ENCODE results near the gene RFX4. TPM values are rescaled to one million over a fixed set of nuclear protein-coding genes. Genes with fewer than 3 reads are reported as not detected.

The RFX4 gene
- total RNA-seq, 3 donors from 2014 or later = not detected

DNA sequence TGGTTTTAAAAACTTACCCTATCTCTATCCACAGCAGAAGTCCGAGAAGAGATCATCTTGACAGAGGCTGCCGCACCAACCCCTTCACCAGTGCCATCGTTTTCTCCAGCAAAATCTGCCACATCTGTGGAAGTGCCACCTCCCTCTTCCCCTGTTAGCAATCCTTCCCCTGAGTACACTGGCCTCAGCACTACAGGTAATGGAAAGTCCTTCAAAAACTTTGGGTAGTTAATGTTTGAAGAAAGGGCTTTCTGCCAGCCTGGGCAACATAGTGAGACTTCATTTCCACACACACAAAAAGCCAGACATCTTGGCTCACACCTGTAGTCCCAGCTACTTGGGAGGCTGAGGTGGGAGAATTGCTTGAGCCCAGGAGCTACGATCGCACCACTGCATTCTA lies 150.1 kb downstream of the RFX4 start:
- ATAC-seq = no peak
- Mint-ChIP-seq H3K36me3 (ENCODE audit: insufficient read depth) (no peaks in the 10 kb centered on the region), H3K27me3 (ENCODE audit: low read depth) (no peaks in the 10 kb centered on the region), H3K9me3 (no peaks in the 10 kb centered on the region), H3K4me1 (ENCODE audit: low read depth) (peaks cover 2% of the 10 kb centered on the region), H3K4me3 (no peak overlapping the region)
- DNase-seq = no peak

DNA sequence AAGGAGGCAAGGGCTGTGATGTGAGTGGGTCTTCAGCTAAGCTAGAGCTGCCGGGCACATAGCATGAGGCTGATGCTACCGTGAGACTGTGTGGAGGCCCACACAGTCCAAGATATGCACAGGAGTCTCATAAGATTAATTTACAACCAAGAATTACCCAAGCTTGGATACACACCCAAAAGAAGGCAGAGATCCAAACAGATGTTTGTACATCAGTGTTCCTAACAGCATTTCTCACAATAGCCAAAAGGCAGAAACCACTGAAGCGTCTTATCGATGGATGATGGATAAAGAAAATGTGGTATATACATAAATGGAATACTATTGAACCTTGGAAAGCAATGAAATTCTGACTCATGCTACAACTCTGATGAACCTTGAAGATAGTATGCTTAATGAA lies 150.9 kb downstream of the RFX4 start:
- no peaks in the 10 kb centered on the region for H3K36me3 Mint-ChIP-seq (ENCODE audit: insufficient read depth)
- H3K9me3 Mint-ChIP-seq = no peaks in the 10 kb centered on the region
- peaks cover 2% of the 10 kb centered on the region for H3K4me1 Mint-ChIP-seq (ENCODE audit: low read depth)
- H3K27me3 Mint-ChIP-seq (ENCODE audit: low read depth) = no peaks in the 10 kb centered on the region
- DNase-seq = no peak
- no peak for ATAC-seq
- H3K4me3 Mint-ChIP-seq = no peak overlapping the region

DNA sequence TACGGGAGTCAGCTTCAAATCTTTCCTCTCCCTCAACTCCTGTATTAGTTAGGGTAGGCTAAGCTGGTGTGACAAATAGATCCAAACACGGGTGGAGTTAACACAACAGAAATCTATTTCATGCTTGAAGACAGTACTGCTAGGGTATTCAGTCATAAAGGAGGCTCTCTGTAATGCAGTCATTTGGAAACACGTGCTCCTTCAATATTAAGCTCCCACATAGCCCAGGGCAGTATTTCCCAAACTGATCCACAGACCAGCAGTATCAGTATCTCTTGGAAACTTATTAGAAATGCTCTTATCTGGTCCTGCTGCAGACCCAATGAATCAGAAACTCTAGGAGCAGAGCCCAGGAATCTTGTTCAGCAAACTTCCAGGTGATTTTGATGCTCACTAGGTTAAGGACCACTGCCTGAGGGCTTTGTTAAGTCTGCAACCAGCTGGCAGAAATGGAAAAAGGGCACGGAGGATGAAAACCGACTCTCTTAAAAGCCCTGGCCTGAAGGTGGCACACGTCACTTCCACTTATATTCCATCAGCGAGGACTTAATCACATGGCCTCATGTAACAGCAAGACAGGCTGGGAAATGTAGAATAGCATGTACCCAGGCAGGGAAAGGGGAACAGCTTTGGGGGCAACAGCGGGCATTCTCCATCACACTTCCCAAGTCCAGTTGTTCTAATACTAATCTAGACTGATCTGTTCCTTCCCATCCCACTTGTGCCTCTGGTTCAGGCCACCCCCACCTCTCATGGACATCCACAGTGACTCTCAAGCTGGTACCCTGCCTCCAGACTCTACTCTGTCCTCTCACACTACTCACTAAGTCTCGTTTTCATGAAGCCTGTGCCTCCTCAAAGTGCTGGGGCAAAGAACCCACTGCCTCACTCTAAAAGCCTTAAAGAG lies 153.5 kb downstream of the RFX4 start:
- DNase-seq (no peak), ATAC-seq (no peak)
- no peaks in the 10 kb centered on the region for H3K9me3 Mint-ChIP-seq
- H3K36me3 Mint-ChIP-seq (ENCODE audit: insufficient read depth) = no peaks in the 10 kb centered on the region
- no peaks in the 10 kb centered on the region for H3K27me3 Mint-ChIP-seq (ENCODE audit: low read depth)
- no peak overlapping the region for H3K4me3 Mint-ChIP-seq
- H3K4me1 Mint-ChIP-seq (ENCODE audit: low read depth) = peaks cover 2% of the 10 kb centered on the region

DNA sequence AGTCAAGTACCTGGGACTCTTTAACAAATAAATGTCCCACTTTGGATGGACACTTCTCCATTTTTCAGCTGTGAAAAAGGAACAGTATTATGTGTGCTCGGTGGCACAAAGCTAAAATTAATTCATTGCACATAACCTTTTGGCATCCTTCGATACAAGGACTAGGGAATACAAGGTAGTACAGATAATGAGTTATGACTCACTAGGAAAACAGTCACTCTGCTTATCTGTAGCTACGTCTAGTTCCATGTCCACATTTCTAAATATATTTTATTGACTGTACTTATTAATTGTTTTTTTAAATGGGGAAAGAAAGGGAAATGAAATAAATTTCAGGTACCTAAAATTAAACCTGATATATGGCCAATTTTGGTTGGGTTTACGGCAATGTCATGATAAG lies 156.5 kb downstream of the RFX4 start:
- peaks cover 2% of the 10 kb centered on the region for H3K4me1 Mint-ChIP-seq (ENCODE audit: low read depth)
- ATAC-seq = no peak
- no peaks in the 10 kb centered on the region for H3K27me3 Mint-ChIP-seq (ENCODE audit: low read depth)
- DNase-seq = no peak
- no peak overlapping the region for H3K4me3 Mint-ChIP-seq
- no peaks in the 10 kb centered on the region for H3K9me3 Mint-ChIP-seq
- H3K36me3 Mint-ChIP-seq (ENCODE audit: insufficient read depth) = no peaks in the 10 kb centered on the region

DNA sequence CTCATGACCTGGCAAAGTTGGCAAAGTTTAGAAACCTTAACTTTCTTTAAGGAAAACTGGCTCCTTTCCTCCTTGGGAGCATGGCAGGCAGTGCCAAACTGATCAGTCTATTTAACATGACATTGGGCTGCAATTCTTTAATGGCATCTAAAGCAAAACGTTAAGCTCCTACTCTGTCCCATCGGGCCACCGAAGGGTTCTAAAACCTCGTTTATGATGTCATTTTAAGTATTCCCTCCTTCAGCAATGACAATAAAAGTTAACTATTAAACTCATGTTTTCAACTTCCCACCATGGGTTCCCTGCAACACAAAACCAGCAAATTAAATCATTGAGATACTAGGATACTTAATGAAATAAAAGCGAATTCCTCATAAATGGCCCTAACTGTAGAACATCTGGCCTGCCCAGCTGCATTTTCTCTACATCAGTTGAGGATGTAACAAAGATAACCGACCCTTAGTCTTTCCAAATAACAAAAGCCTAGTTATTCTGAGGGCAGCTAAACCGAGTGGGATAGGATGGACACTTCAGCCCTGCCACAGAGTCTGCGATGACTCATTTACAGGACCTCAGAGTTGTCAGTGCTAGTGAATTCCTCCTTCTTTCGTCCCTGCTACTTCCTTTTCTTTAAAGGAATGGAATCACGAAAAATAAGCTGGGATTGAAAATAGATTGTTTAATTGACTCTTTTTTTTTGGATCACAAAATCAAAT lies 157.2 kb downstream of the RFX4 start:
- Mint-ChIP-seq H3K4me3 (no peak overlapping the region), H3K36me3 (ENCODE audit: insufficient read depth) (no peaks in the 10 kb centered on the region), H3K4me1 (ENCODE audit: low read depth) (peaks cover 4% of the 10 kb centered on the region), H3K27me3 (ENCODE audit: low read depth) (no peaks in the 10 kb centered on the region), H3K9me3 (no peaks in the 10 kb centered on the region)
- DNase-seq = no peak
- ATAC-seq = no peak

- Mint-ChIP-seq H3K4me1 (ENCODE audit: low read depth) (peaks cover 4% of the 10 kb centered on the region), H3K4me3 (no peak overlapping the region), H3K36me3 (ENCODE audit: insufficient read depth) (no peaks in the 10 kb centered on the region), H3K27me3 (ENCODE audit: low read depth) (no peaks in the 10 kb centered on the region), H3K9me3 (no peaks in the 10 kb centered on the region)
- DNase-seq = no peak
- no peak for ATAC-seq
Observed at GRCh38 chr12:106740818-106741217, 158.0 kb downstream of the RFX4 start.

DNA sequence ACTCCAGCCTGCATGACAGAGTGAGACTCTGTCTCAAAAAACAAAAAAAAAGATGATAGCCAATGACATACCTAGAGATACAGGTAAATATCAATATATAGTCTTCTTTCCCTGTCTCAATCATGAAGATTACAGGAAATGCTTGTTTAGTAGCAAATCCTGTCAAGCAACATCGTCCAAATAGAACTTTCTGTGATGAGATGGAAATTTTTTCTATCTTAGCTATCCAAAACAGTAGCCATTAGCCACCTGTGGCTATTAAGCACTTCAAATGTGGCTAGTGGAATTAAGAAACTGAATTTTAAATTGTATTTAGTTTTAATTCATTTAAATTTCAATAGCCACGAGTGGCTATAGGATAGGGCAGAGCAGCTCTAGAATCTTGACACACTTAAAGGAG lies 158.4 kb downstream of the RFX4 start:
- ATAC-seq = no peak

DNA sequence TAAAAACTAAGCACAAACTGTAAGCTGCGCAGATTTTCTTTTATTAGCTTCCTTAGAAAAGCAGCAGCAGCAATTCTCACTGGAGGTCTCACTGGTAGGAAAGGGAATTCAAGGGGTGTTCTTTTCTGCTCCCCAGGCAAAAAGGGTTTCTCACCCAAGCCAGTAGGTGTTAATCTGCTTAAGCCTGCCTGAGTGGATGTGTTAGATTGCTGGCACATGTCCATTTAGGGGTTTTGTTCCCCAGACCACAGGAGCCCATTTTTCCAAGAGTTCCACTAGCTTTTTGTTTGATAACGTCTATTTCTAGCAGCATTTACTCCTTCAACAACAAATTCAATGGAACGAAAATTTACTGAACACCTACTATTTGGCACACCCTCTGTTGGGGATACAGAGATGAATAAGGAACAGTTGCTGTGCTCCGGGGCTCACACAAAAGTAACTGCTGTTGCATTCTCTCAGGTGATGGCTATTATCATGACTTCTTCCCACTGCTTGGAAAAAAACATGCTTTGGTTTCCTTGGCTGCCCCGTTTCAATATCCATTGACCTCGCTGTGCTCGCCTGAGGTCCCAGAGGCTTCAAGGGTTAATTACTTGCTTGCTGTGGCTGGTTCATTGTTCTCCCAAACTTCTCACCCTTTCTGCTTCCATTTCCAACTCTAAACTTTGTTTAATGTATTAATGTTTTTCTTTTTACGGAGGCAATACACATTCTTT lies 160.6 kb downstream of the RFX4 start:
- no peaks in the 10 kb centered on the region for H3K9me3 Mint-ChIP-seq
- ATAC-seq = no peak

More for the DNA sequence above, 158.4 kb downstream of the RFX4 start:
- no peaks in the 10 kb centered on the region for H3K36me3 Mint-ChIP-seq (ENCODE audit: insufficient read depth)
- H3K9me3 Mint-ChIP-seq = no peaks in the 10 kb centered on the region
- no peaks in the 10 kb centered on the region for H3K27me3 Mint-ChIP-seq (ENCODE audit: low read depth)
- no peak for DNase-seq
- no peak overlapping the region for H3K4me3 Mint-ChIP-seq
- peaks cover 4% of the 10 kb centered on the region for H3K4me1 Mint-ChIP-seq (ENCODE audit: low read depth)

GRCh38 chr12:106744600-106744999 lies 161.8 kb downstream of the RFX4 start:
- ATAC-seq (no peak), DNase-seq (no peak)
- H3K9me3 Mint-ChIP-seq = no peaks in the 10 kb centered on the region
- no peak overlapping the region for H3K4me3 Mint-ChIP-seq
- H3K4me1 Mint-ChIP-seq (ENCODE audit: low read depth) = peaks cover 26% of the 10 kb centered on the region
- no peaks in the 10 kb centered on the region for H3K36me3 Mint-ChIP-seq (ENCODE audit: insufficient read depth)
- H3K27me3 Mint-ChIP-seq (ENCODE audit: low read depth) = no peaks in the 10 kb centered on the region

More for the DNA sequence above, 160.6 kb downstream of the RFX4 start:
- H3K36me3 Mint-ChIP-seq (ENCODE audit: insufficient read depth) = no peaks in the 10 kb centered on the region
- H3K27me3 Mint-ChIP-seq (ENCODE audit: low read depth) = no peaks in the 10 kb centered on the region
- H3K4me1 Mint-ChIP-seq (ENCODE audit: low read depth) = peaks cover 18% of the 10 kb centered on the region
- DNase-seq = no peak
- H3K4me3 Mint-ChIP-seq = no peak overlapping the region

DNA sequence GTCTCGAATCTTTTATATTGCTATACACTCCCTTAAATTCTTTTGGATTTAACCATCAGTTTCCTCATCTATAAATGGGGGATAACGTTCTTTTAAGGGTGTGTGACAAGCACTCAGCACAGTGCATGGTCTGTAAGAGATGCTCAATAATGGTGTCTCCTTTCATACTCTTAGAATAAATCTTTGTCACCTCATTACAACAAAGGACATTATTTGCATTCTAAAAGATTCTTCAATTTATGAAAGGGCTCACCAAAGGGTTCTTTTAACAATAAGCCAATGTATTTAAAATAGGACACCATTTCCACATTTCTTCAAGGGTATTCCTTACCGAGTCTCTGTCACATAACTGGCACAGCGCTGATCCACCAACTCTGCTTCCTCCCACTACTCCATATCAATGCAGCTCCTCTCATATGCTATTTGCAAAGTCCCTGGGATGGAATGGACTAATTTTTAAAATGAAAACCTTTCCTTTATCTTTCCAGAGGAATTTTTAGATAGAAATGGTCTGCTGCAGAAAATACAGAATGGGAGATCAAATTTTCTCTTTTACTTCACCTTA lies 162.5 kb downstream of the RFX4 start:
- peaks cover 28% of the 10 kb centered on the region for H3K4me1 Mint-ChIP-seq (ENCODE audit: low read depth)
- no peaks in the 10 kb centered on the region for H3K9me3 Mint-ChIP-seq
- no peaks in the 10 kb centered on the region for H3K36me3 Mint-ChIP-seq (ENCODE audit: insufficient read depth)
- H3K4me3 Mint-ChIP-seq = no peak overlapping the region
- ATAC-seq = no peak
- no peaks in the 10 kb centered on the region for H3K27me3 Mint-ChIP-seq (ENCODE audit: low read depth)
- no peak for DNase-seq

DNA sequence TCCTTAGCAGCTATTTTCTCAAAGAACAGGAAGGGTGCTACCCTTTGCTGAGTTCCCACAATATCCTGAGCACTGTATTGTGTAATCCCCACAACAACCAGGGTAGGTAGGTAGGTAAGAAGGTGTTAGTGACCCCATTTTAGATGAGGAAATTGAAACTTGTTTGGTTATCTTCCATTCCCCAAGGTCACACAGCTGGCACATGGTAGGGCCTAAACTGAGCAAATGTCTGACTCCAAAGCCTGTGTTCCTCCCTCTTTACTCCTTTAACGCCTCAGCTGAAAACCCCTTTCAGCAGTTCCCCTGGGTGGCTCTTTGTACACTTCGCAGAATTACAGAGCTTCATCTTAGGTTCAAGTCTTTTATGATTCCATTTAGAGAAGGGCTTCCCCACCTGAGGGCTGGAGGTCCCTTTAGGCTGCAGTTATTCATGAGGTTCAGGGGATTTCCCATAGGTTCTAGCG lies 165.2 kb downstream of the RFX4 start:
- Mint-ChIP-seq H3K9me3 (no peaks in the 10 kb centered on the region), H3K36me3 (ENCODE audit: insufficient read depth) (no peaks in the 10 kb centered on the region), H3K4me3 (peak overlapping the region; percentile 28), H3K4me1 (ENCODE audit: low read depth) (peaks cover 33% of the 10 kb centered on the region), H3K27me3 (ENCODE audit: low read depth) (no peaks in the 10 kb centered on the region)
- DNase-seq (no peak), ATAC-seq (peak; percentile 65 to 72)

DNA sequence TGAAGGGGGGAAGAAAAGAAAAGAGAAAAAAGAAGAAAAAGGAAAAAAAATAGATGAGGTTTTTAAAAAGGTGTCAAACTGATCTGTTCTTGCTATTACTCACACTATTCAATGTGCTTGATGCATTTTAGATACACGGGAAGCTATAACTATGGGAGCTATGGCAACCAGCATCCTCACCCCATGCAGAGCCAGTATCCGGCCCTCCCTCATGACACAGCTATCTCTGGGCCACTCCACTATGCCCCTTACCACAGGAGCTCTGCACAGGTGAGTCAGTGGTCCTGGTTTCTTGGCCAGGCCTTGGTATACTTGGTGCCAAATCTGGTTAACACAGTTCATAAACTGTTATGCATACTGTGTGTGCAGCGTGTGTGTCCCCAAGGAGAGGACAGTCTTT lies 167.7 kb downstream of the RFX4 start:
- Mint-ChIP-seq H3K9me3 (no peaks in the 10 kb centered on the region), H3K4me3 (no peak overlapping the region), H3K36me3 (ENCODE audit: insufficient read depth) (no peaks in the 10 kb centered on the region), H3K27me3 (ENCODE audit: low read depth) (no peaks in the 10 kb centered on the region), H3K4me1 (ENCODE audit: low read depth) (peaks cover 47% of the 10 kb centered on the region)
- ATAC-seq (no peak), DNase-seq (no peak)

- no peak overlapping the region for H3K4me3 Mint-ChIP-seq
- H3K9me3 Mint-ChIP-seq = no peaks in the 10 kb centered on the region
- no peaks in the 10 kb centered on the region for H3K27me3 Mint-ChIP-seq (ENCODE audit: low read depth)
- peaks cover 29% of the 10 kb centered on the region for H3K4me1 Mint-ChIP-seq (ENCODE audit: low read depth)
- H3K36me3 Mint-ChIP-seq (ENCODE audit: insufficient read depth) = no peaks in the 10 kb centered on the region
- DNase-seq (peak; percentile 53), ATAC-seq (peak; percentile 97 to 98)
Observed at GRCh38 chr12:106753526-106753925, 170.7 kb downstream of the RFX4 start.

GRCh38 chr12:106754331-106754730 lies 171.5 kb downstream of the RFX4 start:
- Mint-ChIP-seq H3K27me3 (ENCODE audit: low read depth) (no peaks in the 10 kb centered on the region), H3K36me3 (ENCODE audit: insufficient read depth) (no peaks in the 10 kb centered on the region), H3K4me3 (no peak overlapping the region), H3K4me1 (ENCODE audit: low read depth) (peaks cover 27% of the 10 kb centered on the region), H3K9me3 (no peaks in the 10 kb centered on the region)
- ATAC-seq = no peak
- DNase-seq = no peak
